ENCODE data around the gene SKP2.
"Not testable (repeated sequence)": the region's sequence is repeated elsewhere in the genome, so short reads cannot be mapped to it uniquely, and the experiment has no call there.

The SKP2 gene

DNA sequence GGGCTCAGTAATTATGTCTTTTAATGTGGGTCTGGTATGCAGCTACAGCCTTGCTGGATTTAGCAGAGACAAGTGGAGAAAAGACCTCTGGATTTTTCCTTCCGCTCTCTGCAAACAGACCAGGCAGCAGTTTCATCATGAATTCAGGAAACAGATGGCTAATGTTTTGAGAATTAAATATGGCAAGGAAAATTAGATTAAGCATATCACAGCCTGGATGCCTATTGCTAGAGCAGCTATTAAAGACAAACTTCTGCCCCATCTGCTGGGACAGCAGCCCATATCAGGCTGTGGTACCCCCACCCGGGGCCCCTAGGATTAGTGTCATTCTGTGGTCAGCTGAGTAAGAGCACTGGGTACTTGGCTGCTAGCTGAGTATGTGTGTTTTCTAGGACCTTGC, 6.2 kb downstream of the SKP2 start:
- DNase-seq: no peak

DNA sequence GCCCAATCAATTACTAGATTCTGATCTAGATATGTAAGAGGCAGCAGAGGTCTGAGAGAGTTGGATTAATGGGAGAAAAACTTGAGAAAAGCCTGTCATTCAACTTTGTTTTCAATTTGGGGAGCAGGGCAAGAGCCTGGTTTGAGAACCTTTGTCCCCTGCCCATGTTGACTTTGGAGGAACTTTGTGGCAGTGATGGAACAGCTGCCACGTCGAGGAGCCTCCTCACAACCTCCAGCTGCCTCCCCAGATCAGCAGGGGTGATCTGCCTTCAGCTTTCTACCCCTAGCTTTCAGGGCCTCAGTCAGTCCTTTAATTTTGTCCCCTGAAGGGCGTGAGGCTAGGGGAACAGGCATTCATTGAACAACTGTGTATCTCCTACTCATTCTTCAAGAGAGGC, 8.7 kb downstream of the SKP2 start:
- DNase-seq: no peak

DNA sequence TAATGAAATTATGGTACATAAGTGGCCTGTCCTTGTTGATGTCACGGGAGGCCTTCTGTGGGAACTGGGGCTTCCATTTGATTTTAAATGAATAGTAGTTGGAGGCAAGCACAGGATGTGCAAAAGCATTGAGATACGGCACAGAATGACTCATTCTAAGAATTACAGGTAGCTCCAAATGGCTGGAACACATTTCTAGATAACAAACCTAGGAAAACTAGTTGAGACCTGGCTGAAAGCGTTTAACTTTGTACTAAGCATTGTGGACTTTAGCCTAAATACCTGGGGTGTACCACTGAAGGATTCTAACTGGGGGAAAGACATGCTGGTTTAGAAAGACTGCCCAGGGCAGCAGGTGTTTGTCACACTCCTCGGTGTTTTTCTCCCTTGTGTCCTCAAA, 9.4 kb downstream of the SKP2 start:
- no peak for DNase-seq

DNA sequence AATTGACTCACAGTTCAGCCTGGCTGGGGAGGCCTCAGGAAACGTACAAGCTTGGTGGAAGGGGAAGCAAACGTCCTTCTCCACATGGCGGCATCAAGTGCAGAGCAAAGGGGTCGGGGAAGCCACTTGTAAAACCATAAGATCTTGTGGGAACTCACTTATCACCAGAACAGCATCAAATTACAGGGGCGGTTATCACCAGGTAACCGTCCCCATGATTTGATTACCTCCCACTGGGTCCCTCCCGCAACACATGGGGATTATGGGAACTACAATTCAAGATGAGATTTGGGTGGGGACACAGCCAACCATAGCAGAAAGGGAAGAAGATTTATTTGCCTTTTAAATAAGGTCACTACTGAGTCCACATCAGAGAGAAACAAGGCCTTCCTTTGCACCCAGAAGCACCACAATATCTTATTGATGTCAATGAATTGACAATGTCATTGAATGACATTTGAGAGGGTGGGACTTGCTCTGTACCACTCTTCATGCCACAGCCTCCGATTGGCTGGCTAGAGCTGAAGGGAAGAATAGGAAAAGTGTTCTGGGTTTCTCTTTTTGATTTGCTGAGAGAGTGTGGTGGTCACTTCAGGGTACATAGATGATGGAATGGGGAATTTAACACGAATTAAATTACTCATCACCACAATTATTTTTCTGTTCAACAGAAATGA, 11.0 kb downstream of the SKP2 start:
- no peak for DNase-seq

DNA sequence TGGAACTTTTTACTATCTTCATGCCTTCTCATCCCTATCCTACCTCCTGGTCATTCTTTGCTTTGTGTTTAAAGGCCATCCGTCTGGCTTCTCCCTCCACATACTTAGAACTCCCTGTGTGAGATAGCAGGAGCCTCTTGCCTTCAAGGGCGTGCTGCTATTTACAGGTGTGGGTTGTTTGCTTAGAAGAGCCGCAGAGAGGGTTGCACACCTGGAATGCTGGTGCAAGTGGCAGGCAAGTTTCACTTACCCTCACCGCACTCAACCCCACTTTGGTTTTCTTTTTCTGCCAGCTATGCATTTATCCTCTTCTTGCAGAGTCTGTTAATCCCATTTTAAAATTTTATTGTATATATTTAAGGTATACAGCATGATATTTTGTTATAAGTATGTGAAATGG, 12.6 kb downstream of the SKP2 start:
- DNase-seq: no peak

DNA sequence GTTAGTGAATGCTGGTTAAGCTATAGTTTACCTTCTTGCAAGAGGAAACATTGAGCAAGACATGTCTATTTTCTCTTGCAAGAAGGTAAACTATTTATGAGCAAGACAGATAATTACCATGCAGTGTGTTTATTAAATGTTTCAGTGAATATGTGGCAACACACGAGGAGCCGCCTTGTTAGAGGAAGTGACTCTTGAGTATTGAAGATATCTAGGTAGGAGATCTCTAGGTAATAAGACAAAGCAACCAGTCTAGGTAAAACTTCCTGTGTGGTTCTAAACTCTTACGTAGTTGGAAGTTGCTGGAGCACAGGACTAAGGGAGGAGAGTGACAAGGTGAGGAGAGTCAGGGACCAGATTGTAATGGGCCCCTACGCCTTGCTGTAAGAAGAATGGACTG, 16.8 kb downstream of the SKP2 start:
- DNase-seq: no peak

DNA sequence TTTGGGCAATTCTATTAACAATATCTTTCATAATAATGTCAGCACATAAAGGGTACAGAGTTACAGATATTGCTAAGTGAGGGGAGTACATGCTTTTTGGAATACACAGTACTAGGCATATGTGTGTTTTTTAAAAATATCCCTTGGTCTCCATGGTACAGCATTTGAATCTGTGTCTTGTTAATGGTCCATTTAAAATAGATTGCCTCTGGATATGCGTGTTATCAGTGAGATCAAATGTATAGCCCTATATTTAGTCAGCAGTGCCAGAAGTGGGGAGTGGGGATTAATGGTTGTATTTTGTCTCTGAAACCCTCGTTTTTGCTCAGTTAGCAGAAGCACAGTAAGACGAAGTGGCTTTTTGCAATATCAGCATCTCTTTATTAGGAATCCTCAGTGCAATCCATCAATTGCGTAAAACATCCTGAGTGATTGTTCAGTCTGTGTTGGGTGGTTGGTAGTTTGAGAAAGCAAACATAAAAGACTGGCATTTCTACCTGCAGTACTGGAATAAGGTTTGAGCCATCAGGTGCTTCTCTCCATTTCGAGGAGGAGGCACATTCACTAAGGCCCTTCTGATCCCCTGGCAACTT, 19.0 kb downstream of the SKP2 start:
- no peak for DNase-seq

DNA sequence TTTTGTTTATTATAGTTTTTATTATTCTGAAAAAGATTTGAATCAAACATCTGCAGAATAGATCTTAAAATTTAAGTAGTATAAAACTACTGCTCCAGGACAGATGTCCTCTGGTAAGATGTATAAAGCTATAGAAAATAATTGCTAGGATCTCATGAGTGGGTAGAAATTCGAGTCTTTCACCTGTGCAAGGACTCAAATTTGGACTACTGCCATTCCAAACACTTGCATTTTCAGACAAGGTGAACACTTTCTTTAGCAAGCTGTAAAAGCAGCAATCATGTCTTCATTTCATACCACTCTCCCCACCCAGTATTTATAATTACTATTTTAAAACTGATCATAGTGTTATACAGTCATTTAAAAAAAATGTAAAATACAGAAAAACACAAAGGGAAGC, 20.7 kb downstream of the SKP2 start:
- no peak for DNase-seq

DNA sequence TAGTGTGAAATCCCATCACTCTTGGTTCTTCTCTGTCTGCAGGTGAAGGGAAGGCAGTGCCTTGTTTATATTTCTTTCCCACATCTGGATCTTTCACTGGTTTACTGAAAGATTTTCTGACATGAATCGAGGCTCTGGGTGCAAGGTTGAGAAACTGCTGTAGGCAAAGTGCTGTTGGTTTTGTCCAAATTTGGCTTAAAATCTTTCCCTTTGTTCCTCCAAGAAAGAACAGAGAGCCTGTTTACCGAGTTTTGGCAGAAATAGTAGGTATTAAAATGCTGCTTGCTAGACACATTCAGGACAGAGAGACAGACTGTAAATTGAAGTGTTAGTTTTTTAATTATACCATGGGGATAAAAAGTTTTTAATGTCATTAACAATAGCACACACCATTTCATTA, 21.5 kb downstream of the SKP2 start:
- no peak for DNase-seq

DNA sequence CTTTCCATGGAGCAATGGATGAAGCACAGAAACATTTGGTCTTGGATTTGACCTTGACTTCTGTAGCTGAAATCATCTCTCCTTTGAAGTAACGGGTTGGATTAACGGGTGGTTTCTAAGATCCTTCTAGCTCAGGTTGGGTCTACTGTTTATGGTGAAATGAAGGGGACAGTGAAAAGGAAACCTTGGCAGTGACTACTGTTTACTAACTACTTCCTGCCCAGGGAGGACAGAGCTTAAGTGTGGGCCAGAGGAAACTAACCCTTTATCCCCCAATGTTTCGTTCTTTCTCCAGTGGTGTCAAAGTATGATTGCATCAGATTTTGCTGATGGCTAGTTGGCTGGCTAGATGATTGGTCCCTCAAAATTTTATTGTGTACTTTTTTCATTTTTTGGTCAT, 22.2 kb downstream of the SKP2 start:
- no peak for DNase-seq

DNA sequence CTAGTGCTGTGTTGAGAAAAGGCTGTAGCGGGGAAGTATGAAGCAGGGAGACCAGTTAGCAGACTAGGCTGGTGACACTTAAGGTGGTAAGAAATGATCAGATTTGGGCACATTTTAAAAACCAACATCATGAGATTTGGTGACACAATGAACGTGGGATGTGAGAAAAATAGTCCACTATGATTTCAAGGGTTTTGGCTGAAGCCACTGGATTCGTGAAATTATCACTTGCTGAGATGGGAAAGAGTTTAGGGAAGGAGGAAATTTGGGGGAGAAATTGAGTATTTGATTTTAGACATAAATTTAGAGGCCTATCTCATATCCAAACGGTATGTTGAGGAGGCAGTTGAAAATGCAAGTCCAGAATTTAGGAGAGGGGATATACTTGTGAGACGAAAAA, 23.1 kb downstream of the SKP2 start:
- no peak for DNase-seq

DNA sequence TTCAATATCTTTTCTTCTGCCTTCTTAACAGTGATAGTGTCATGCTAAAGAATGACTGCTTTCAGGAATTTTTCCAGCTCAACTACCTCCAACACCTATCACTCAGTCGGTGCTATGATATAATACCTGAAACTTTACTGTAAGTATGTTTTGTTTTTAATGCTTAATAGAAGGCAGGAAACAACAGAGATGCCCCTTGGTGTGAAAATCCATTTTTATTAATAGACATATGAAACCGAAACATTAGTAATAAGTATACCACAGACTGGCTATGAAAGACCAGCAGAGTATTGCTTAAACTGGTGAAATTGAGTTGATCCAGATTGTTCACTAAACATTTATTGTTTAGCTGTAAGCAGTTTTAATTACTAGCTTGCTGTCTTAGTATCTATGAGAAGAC, 25.2 kb downstream of the SKP2 start:
- DNase-seq: no peak

DNA sequence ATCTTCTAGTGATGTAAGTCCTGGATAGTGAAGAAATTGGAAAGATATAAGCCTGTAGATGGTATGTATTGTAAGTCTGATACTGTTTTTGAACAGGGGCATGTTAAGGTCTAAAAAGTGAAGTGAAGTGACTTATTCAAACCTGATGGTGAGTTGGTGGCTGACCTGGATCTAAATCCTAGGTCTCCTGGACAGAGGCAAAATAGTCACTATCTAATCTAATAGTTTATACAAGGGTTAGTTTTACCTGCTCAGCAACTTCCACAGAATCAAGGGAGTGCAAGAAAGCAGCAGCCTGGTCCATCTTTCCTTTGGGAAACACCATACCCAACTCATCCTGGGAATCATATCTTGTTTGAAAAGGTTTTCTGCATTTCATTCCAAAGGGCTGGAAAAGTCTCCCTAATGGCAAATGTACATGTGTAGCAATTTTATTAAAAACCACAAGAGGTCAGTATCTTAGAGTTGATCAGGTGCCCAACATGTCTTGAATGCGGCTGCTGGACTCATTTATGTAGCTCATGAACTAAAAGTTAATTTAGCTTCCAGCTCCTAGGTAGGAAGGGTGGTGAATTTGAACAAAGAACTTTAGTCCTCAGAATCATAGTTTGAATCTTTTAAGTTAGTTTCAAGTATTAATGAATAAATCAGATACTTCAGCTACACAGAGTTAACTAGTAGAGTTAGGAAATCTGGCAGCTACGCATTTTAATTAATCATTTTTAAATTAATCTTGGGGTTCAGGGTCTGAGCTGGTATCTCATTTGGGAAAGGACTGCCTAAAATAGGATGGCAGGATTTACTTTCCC, 26.0 kb downstream of the SKP2 start:
- peak; percentile 52 for DNase-seq

DNA sequence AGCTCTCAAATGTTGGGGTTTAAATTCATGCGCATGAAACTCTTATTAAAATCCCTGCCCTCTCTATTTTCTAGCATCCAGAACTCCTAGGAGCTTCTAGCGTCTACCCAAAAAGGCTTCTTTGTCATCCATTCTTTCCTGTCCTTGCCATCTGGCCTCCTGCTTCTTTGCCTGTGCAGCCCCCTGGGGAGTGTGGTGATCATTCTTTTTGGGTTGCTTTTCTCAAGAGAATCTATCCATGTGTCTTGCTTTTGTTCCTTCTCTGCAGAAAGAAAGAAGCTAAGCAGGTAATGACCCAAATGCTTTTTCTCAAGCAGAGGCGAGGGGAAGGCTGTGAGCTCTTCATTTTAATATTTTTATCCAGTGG, 26.6 kb downstream of the SKP2 start:
- no peak for DNase-seq

DNA sequence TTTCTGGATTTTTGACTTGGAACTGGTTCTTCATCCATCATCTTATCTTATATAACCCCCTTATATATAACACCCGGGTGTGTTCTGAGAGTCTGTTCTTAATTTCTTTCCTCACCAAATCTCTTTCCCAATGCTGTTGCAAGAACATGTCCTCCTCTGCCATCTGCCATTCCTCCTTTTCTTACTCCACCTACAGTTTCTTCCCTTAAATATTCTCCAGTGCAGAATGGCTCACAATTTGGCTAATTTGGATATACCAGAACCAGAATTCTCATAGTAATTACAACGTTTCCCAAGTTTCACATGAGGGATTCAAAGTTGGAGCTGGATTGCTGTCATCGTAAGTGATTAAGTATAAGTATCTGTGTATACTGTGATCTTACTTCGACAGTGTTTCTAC, 28.0 kb downstream of the SKP2 start:
- DNase-seq: no peak

DNA sequence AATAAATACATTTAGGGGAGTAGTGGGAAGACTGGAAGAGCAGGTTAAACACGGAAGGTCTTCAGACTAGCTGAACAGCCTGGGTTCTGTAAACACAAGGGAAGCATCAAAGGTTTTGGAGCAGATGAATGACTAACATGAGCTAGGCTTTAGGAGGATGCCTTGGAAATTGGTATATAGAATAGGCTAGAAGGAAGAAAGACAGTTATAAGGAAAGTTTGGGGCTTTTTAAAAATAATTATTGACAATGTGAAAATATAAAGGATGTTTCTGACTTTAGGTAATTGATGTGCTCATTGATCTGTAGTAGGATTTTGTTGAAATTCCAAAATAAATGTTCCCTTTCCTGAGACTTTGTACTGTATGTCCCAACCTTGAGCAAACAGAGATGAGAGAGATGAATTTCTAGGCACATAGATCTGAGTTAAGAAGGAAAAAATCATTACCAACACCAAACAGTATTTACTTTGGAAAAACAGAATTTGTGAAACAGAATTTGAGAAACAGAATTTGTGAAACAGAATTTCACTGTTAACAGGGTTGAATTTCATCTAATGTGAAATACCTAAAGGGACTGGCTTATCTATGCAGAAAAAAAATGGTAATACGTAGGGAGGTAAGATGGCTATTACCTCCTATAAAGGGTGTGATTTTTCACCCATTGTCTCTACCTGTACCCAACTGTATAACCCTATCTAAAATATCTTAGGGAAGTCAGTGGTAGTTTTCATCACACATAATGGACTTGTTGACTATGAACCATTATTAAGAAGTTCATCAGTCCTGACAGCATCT, 28.8 kb downstream of the SKP2 start:
- DNase-seq: no peak

DNA sequence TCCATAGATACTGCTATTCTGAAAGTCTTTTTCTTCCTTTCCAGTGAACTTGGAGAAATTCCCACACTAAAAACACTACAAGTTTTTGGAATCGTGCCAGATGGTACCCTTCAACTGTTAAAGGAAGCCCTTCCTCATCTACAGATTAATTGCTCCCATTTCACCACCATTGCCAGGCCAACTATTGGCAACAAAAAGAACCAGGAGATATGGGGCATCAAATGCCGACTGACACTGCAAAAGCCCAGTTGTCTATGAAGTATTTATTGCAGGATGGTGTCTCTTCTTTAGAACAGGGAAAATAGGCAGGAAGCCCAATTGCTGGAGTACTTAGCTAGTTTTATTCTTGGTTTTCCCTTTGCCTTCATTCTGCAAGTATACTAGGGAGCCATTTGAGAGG, 29.9 kb downstream of the SKP2 start:
- DNase-seq: no peak

DNA sequence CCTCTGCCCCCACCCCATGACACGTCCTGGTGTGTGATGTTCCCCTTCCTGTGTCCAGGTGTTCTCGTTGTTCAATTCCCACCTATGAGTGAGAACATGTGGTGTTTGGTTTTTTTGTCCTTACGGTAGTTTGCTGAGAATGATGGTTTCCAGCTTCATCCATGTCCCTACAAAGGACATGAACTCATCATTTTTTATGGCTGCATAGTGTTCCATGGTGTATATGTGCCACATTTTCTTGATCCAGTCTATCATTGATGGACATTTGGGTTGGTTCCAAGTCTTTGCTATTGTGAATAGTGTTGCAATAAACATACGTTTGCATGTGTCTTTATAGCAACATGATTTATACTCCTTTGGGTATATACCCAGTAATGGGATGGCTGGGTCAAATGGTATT, 32.5 kb downstream of the SKP2 start:
- DNase-seq: not testable (repeated sequence)

DNA sequence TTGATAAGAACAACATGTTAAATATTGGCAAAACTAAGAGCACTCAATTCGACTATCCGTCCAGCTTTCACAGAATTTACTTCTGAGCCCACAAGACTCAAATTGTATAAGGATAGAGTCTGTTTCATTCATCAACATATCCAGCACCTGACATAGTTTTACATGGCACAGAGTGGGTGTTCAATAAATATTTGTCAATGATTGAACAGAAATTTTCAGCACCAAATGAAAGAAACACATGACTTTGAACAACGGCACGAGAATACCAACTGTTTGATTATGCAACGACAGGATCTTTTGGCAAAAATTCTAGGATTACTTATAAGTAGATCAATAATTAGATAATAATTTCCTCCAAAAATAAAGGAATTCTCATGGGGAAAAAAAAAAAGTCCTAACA, 41.8 kb downstream of the SKP2 start:
- DNase-seq: no peak

DNA sequence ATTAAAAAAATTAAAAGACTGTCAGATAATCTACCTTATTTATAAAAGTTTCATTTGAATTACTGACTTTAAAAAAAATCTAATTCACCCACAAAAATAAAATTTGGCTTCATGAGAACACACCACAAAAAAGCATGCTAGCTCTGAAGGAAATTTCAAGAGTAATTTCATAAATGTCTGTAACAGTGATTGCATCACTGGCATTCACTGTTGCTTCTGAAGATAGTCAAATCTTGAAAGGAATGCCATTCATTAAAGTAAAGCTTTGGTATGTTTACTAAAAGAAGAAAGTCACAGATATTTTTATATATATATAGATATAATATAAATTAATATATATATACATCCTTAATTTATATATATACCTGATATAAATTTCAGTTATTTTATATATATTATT, 46.4 kb downstream of the SKP2 start:
- no peak for DNase-seq

DNA sequence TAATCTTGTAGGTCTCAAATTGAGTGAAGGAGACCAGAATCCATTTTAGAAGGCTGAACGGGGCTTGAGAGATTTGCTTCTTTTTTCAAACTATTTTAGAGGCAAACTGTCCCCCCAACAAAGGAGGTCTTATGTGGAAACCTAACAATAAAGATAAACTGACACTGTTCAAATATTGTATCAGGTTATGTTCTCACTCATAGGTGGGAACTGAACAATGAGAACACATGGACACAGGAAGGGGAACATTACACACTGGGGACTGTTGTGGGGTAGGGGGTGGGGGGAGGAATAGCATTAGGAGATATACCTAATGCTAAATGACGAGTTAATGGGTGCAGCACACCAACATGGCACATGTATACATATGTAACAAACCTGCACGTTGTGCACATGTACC, 46.9 kb downstream of the SKP2 start:
- DNase-seq: not testable (repeated sequence)

DNA sequence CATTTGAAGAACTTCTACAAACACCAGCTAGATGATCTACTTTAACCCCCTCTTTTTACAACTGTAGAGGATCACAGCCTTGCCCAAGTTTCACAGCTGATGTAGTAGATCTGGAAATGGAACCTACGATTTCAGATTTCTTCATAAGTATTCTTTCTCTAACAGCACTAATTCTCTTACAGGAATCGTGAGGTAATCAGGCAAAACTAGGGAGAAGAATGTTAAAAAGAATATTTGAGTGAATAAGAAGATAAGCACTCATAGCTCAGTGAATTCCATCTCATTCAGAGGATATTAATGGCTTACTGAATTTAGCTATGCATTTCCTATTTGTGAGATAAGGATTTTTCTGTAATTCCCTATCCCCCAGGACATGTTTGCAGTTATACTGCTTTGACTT, 47.7 kb downstream of the SKP2 start:
- no peak for DNase-seq

DNA sequence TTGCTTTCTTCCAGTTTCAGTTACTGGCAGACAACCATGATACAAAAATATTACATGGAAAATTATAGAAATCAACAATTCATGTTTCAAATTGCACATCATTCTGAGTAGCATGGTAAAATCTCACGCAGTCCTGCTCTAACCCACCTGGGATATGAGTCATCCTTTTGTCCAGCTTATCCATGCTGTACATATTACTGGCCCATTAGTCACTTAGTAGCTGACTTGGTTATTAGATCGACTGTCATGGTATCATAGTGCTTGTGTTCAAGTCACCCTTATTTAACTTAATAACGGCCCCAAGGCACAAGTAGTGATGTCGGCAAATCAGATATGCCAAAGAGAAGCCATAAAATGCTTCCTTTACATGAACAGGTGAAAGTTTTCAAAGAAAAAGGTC, 48.6 kb downstream of the SKP2 start:
- peak; percentile 26 for DNase-seq

DNA sequence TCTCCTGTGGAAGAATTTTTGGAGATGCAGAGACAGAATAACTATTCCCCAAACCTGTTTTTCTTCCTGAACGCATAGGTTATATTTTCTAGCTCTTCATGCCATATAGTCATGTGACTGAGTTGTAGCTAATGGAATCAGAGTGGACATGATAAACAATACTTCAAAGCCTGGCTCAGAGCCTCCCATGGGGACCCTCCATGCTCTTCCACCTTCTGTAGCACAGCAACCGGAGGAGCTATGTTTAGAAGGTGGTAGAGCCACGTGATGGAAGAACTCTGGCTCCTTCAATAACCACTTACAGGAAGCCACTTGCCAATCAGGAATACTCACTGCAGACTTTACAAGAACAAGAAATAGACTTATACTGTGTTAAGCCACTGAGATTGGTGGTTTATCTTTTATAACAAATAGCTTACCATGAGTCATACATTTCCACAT, 50.6 kb downstream of the SKP2 start:
- DNase-seq: peak; percentile 33

All from HCEC 1CT (cell line).